HCT116 (cell line): ENCODE measurements around the gene PLEKHH2. TPM values are rescaled to one million over a fixed set of nuclear protein-coding genes. Genes with fewer than 3 reads are reported as not detected.

Experiments used
- ATAC-seq: fragments of 200-7000 bp; cut with Tn5 transposase; 2 replicates; pipeline ENCODE4 v1.9.1; 2020; ENCODE audit warnings: mild to moderate bottlenecking, moderate library complexity
- BruUV-seq: library from RNA; stranded (reverse); fragments of 400-500 nt; replicated peaks from 2 replicates; lab custom pipeline; 2021; lab: Mats Ljungman, UMichigan
- CTCF ChIA-PET: fragments of 300-600 bp; sonication (Branson Sonifier 250); formaldehyde crosslinking; loops from one replicate; lab custom pipeline; 2021; ENCODE audit warnings: antibody characterized with exemption; lab: Charles Lee
- POLR2A ChIA-PET: fragments of 300-600, 350-600 bp; sonication (Branson Sonifier 250); formaldehyde crosslinking; loops from one replicate; lab custom pipeline; 2021; ENCODE audit warnings: antibody characterized with exemption; lab: Charles Lee
- RAD21 ChIA-PET, 2 experiments: fragments of 300-600 bp; sonication (Branson Sonifier 250); formaldehyde crosslinking; loops; one replicate each; lab custom pipeline; 2023; ENCODE audit warnings: low total read pairs in 2 of 2; ENCODE audit not compliant: uncharacterized antibody in 2 of 2, unreplicated experiment in 2 of 2, low non-redundant PET in 1 of 2; lab: Charles Lee
- DNase-seq: peaks from one replicate; pipeline ENCODE4 v3.0.0-alpha.2; 2010; ENCODE audit warnings: low read depth, low spot score
- H2AFZ ChIP-seq: fragments of 200-600 bp; shearing (Covaris generic), sonication (generic); 2 replicates; pipeline ENCODE4 v1.6.1; 2017; ENCODE audit warnings: low read depth, mixed run types, mixed read lengths, antibody characterized with exemption, low read length; ENCODE audit not compliant: poor library complexity, severe bottlenecking
- H3K27ac ChIP-seq: 2 replicates; pipeline ENCODE4 v1.5.1; 2012; ENCODE audit warnings: low read depth, low read length
- H3K27me3 ChIP-seq: fragments of 200-600 bp; sonication (generic); 2 replicates; pipeline ENCODE4 v1.6.1; 2016; ENCODE audit warnings: mixed run types, low read length, mixed read lengths; ENCODE audit not compliant: insufficient read depth
- H3K36me3 ChIP-seq, 2 experiments: fragments of 200-500 bp in 1 of 2; fragments of 200-600 bp in 1 of 2; sonication (Bioruptor generic) in 1 of 2; sonication (generic) in 1 of 2; 2 replicates each; pipeline versions ENCODE4 v1.5.1 to v1.6.1; 2014 to 2016; ENCODE audit warnings: low read length in 2 of 2, inconsistent platforms in 1 of 2, mixed read lengths in 1 of 2, mixed run types in 1 of 2; ENCODE audit not compliant: insufficient read depth in 2 of 2, control insufficient read depth in 1 of 2
- H3K4me1 ChIP-seq, 2 experiments: fragments of 200-600 bp in 1 of 2; sonication (generic) in 1 of 2; 2 replicates each; pipeline versions ENCODE4 v1.5.1 to v1.6.1; 2012 to 2017; ENCODE audit warnings: low read length in 2 of 2, inconsistent platforms in 1 of 2, mild to moderate bottlenecking in 1 of 2, mixed read lengths in 1 of 2, mixed run types in 1 of 2, moderate library complexity in 1 of 2; ENCODE audit not compliant: insufficient read depth in 2 of 2, control insufficient read depth in 1 of 2
- H3K4me2 ChIP-seq: fragments of 200-600 bp; sonication (generic); 2 replicates; pipeline ENCODE4 v1.6.1; 2017; ENCODE audit warnings: mixed run types, low read length, mixed read lengths
- H3K4me3 ChIP-seq, 2 experiments: fragments of 200-600 bp in 1 of 2; sonication (generic) in 1 of 2; replicated peaks in 1 of 2; 2 replicates each; pipeline ENCODE4 v1.5.1; 2011 to 2016; ENCODE audit warnings: low read length in 2 of 2, control low read depth in 1 of 2, low read depth in 1 of 2, mild to moderate bottlenecking in 1 of 2, mixed read lengths in 1 of 2, mixed run types in 1 of 2
- H3K79me2 ChIP-seq: fragments of 200-600 bp; sonication (generic); 2 replicates; pipeline ENCODE4 v1.6.1; 2017; ENCODE audit warnings: mild to moderate bottlenecking, mixed run types, low read length, moderate library complexity, mixed read lengths; ENCODE audit not compliant: insufficient read depth
- H3K9ac ChIP-seq: fragments of 200-600 bp; sonication (generic); 2 replicates; pipeline ENCODE4 v1.6.1; 2016; ENCODE audit warnings: low read length, mixed read lengths
- H3K9me2 ChIP-seq: fragments of 200-600 bp; sonication (generic), shearing (Covaris generic); 2 replicates; pipeline ENCODE4 v1.6.1; 2017; ENCODE audit warnings: mixed run types, mild to moderate bottlenecking, moderate library complexity; ENCODE audit not compliant: insufficient read depth
- H3K9me3 ChIP-seq, 2 experiments: fragments of 200-500 bp in 1 of 2; fragments of 200-600 bp in 1 of 2; sonication (Bioruptor generic) in 1 of 2; sonication (generic) in 1 of 2; 2 replicates each; pipeline ENCODE4 v1.6.1; 2014 to 2017; ENCODE audit warnings: low read length in 2 of 2, mixed read lengths in 2 of 2, inconsistent platforms in 1 of 2, low read depth in 1 of 2, mild to moderate bottlenecking in 1 of 2, mixed run types in 1 of 2, moderate library complexity in 1 of 2; ENCODE audit not compliant: control insufficient read depth in 1 of 2, insufficient read depth in 1 of 2
- H4K20me1 ChIP-seq: fragments of 200-600 bp; sonication (generic), shearing (Covaris generic); 2 replicates; pipeline ENCODE4 v1.6.1; 2017; ENCODE audit warnings: mixed run types, mild to moderate bottlenecking, moderate library complexity; ENCODE audit not compliant: insufficient read depth
- ATF3 ChIP-seq: IDR thresholded peaks from 2 replicates; pipeline ENCODE4 v1.6.1; 2012
- CBX3 ChIP-seq: IDR thresholded peaks from 2 replicates; pipeline ENCODE4 v1.6.1; 2012; ENCODE audit warnings: low read depth
- CEBPB ChIP-seq: IDR thresholded peaks from 2 replicates; pipeline ENCODE4 v1.6.1; 2012; ENCODE audit warnings: low read depth
- CTCF ChIP-seq, 3 experiments: fragments of 200-600 bp in 1 of 3; sonication (generic) in 1 of 3; IDR thresholded peaks in 2 of 3; conservative IDR thresholded peaks in 1 of 3; 2 replicates each; pipeline ENCODE4 v1.5.1; 2012 to 2017; ENCODE audit warnings: low read depth in 2 of 3, low read length in 2 of 3, antibody characterized with exemption in 1 of 3, borderline replicate concordance in 1 of 3, control low read depth in 1 of 3, mild to moderate bottlenecking in 1 of 3, mixed read lengths in 1 of 3, mixed run types in 1 of 3, moderate library complexity in 1 of 3; ENCODE audit not compliant: insufficient read depth in 1 of 3
- EGR1 ChIP-seq: IDR thresholded peaks from 2 replicates; pipeline ENCODE4 v1.6.1; 2012; ENCODE audit warnings: low read depth
- ELF1 ChIP-seq: IDR thresholded peaks from 2 replicates; pipeline ENCODE4 v1.6.1; 2012; ENCODE audit warnings: low read depth, borderline replicate concordance
- EZH2 ChIP-seq: fragments of 200-600 bp; sonication (generic); IDR thresholded peaks from 2 replicates; pipeline ENCODE4 v1.6.1; 2017; ENCODE audit warnings: antibody characterized with exemption, mixed run types
- EZH2phosphoT487 ChIP-seq: fragments of 200-600 bp; IDR thresholded peaks from 2 replicates; pipeline ENCODE4 v1.6.1; 2018; ENCODE audit warnings: antibody characterized with exemption, borderline replicate concordance
- FOSL1 ChIP-seq: IDR thresholded peaks from 2 replicates; pipeline ENCODE4 v1.6.1; 2012; ENCODE audit warnings: low read depth
- MAX ChIP-seq: IDR thresholded peaks from 2 replicates; pipeline ENCODE4 v1.6.1; 2012
- POLR2A ChIP-seq: IDR thresholded peaks from 2 replicates; pipeline ENCODE4 v1.7.0; 2011; ENCODE audit warnings: borderline replicate concordance; ENCODE audit not compliant: insufficient read depth, insufficient read length; ENCODE audit errors: extremely low read depth
- POLR2AphosphoS5 ChIP-seq: IDR thresholded peaks from 2 replicates; pipeline ENCODE4 v1.6.1; 2011; ENCODE audit warnings: mild to moderate bottlenecking, low read depth, low read length, moderate library complexity
- RAD21 ChIP-seq: IDR thresholded peaks from 2 replicates; pipeline ENCODE4 v1.6.1; 2012; ENCODE audit warnings: low read depth, mild to moderate bottlenecking
- SIN3A ChIP-seq: IDR thresholded peaks from 2 replicates; pipeline ENCODE4 v1.6.1; 2012; ENCODE audit warnings: low read depth
- SP1 ChIP-seq: IDR thresholded peaks from 2 replicates; pipeline ENCODE4 v1.6.1; 2012; ENCODE audit warnings: low read depth
- SRF ChIP-seq: IDR thresholded peaks from 2 replicates; pipeline ENCODE4 v1.6.1; 2012; ENCODE audit warnings: low read depth
- YY1 ChIP-seq: IDR thresholded peaks from 2 replicates; pipeline ENCODE4 v1.6.1; 2011; ENCODE audit warnings: low read length, low read depth, moderate library complexity, mild to moderate bottlenecking; ENCODE audit not compliant: insufficient replicate concordance; ENCODE audit errors: extremely low read depth
- ZFX ChIP-seq: fragments of 450-650 bp; IDR thresholded peaks from 2 replicates; pipeline ENCODE4 v1.6.1; 2017
- ZNF274 ChIP-seq: fragments of 200-500 bp; sonication (Bioruptor generic); IDR thresholded peaks from 2 replicates; pipeline ENCODE4 v1.6.1; 2014; ENCODE audit warnings: mild to moderate bottlenecking, low read depth, low read length, inconsistent platforms
- intact Hi-C: fragments of 100-400 bp; cut with micrococcal nuclease; formaldehyde crosslinking; loops from 2 replicates; pipeline ENCODE4 v1.10.0; 2022
- total RNA-seq: library from RNA; stranded (reverse); gene quantifications from one replicate; pipeline ENCODE4 v1.2.1, GENCODE V29; 2021; ENCODE audit not compliant: unreplicated experiment

PLEKHH2 gene
- total RNA-seq, 1 experiment from 2014 or later: 7.8 TPM

DNA sequence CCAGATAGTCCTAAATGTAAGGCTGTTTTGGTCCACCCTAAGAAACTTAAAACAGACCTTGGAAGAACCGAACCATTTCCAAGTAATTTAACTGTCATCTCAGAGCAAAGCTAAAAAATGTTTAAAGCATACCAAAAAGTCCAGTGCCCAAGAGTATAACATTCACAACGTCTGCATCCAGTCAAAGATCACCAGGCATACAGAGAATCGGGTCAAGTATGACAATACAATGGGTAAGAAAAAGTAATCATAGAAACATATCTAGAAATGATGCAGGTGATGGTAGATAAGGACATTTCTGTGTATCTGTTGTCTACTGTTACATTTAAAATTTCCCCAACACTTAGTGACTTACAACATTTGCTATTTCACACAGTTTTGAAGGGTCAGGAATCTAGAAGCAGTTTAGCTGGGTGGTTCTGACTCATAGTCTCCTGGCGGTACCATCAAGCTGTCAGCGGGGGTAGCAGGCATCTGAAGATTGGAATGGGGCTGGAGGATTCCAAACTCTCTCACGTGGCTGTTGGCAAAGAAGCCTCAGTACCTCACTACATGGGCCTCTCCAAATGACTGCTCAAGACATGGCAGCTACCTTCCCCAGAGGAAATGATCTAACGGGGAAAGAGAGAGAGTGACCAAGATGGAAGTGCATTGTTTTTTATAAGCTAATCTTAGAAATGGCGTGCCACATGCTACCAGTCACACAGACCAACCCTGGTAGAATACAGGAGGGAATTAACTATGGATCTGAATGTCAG, 100.2 kb downstream of the PLEKHH2 start:
- CTCF ChIA-PET: no interaction called here
- no peaks in the 10 kb centered on the region for H3K36me3 ChIP-seq

DNA sequence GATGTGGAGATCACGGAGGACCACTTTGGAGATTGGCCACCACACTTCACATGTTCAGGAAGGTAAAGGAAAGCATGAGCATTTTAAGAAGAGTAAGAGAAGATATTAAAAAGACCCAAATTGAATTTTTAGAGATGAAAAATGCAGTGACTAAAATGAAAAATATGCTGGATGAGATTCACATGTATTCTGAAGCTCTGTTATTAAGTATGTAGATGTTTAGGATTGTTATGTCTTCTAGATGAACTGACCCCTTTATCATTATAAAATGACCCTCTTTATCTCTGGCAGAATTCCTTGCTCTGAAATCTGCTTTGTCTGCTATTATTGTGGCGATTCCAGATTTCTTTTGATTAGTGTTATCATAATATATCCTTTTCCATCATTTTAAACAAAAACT, 100.8 kb downstream of the PLEKHH2 start:
- H3K27ac ChIP-seq: no peak overlapping the region
- RAD21 ChIA-PET: no interaction called here
- TF ChIP-seq EZH2 (no peak), YY1 (no peak), EZH2phosphoT487 (no peak), ATF3 (no peak), SP1 (no peak), POLR2A (no peak), POLR2AphosphoS5 (no peak), MAX (no peak), ELF1 (no peak), ZFX (no peak), EGR1 (no peak), CTCF (IDR thresholded peaks at IDR 0.05 in 2 of 3, conservative IDR thresholded peaks at IDR 0.05 in 1 of 3; ENCODE audit: borderline replicate concordance in 1 of 3, insufficient read depth in 1 of 3, low read depth in 2 of 3, low read length in 2 of 3) (no peak), FOSL1 (no peak), CEBPB (no peak), SIN3A (no peak), SRF (no peak), CBX3 (no peak)

More for the DNA sequence above, 100.2 kb downstream of the PLEKHH2 start:
- H3K27me3 ChIP-seq: no peaks in the 10 kb centered on the region
- intact Hi-C loops: no loop called here
- H3K4me3 ChIP-seq: no peak overlapping the region
- ChIA-PET RAD21 (no interaction called here), POLR2A (no interaction called here)
- H3K9me3 ChIP-seq: no peaks in the 10 kb centered on the region
- H3K9me2 ChIP-seq: no peaks in the 10 kb centered on the region
- peak; percentile 18 for DNase-seq
- no peaks in the 10 kb centered on the region for H3K79me2 ChIP-seq
- H3K9ac ChIP-seq: no peak overlapping the region
- H3K4me1 ChIP-seq: peaks cover 2 to 12% of the 10 kb centered on the region in 2 experiments; a peak in 3 of 4 replicates
- ATAC-seq: peak; percentile 78
- peak overlapping the region; percentile 52 for H3K4me2 ChIP-seq
- H2AFZ ChIP-seq: no peak overlapping the region
- TF ChIP-seq ZFX (no peak), ZNF274 (no peak), EZH2 (no peak), EGR1 (no peak), RAD21 (no peak), MAX (0 out of 2 replicates have a peak, but pooled peaks have one; percentile 15)
- H3K27ac ChIP-seq: no peak overlapping the region
- BruUV-seq: no TSS peak
- no peaks in the 10 kb centered on the region for H4K20me1 ChIP-seq

More for the DNA sequence above, 100.8 kb downstream of the PLEKHH2 start:
- no peak for ATAC-seq
- ChIA-PET POLR2A (no interaction called here), CTCF (no interaction called here)
- no TSS peak for BruUV-seq
- no peaks in the 10 kb centered on the region for H3K9me3 ChIP-seq
- H3K4me1 ChIP-seq: peaks cover 2 to 12% of the 10 kb centered on the region in 2 experiments; a peak in 3 of 4 replicates
- H3K9me2 ChIP-seq: no peaks in the 10 kb centered on the region
- intact Hi-C loops: no loop called here
- no peak overlapping the region for H2AFZ ChIP-seq
- no peaks in the 10 kb centered on the region for H3K79me2 ChIP-seq
- peaks cover 0 to under 1% of the 10 kb centered on the region in 2 experiments; a peak in 1 of 4 replicates for H3K36me3 ChIP-seq
- H3K27me3 ChIP-seq: no peaks in the 10 kb centered on the region
- no peak overlapping the region for H3K9ac ChIP-seq
- peak overlapping the region; percentile 52 for H3K4me2 ChIP-seq
- DNase-seq: no peak
- H3K4me3 ChIP-seq: no peak overlapping the region
- no peaks in the 10 kb centered on the region for H4K20me1 ChIP-seq
